Panc1 (cell line): ENCODE data around the gene KLF16.

Experiments
- CTCF ChIP-seq: fragments of 450-650 bp; IDR thresholded peaks from 2 replicates; pipeline ENCODE4 v1.5.1; 2017; ENCODE audit warnings: mild to moderate bottlenecking
- SIN3A ChIP-seq: IDR thresholded peaks from 2 replicates; pipeline ENCODE4 v1.6.1; 2012; ENCODE audit warnings: low read depth, mild to moderate bottlenecking, low read length, moderate library complexity, borderline replicate concordance; ENCODE audit not compliant: insufficient read depth

- TF ChIP-seq CTCF (peak; percentile 94), SIN3A (no peak)
Observed at GRCh38 chr19:1853295-1854038, 9.9 kb downstream of the KLF16 start.
